Germinal center (tissue), 1 donor: ENCODE measurements around the gene PRODH.
"Not testable (repeated sequence)": the region's sequence is repeated elsewhere in the genome, so short reads cannot be mapped to it uniquely, and the experiment has no call there.

Experiments
- DNase-seq: peaks from one replicate; pipeline ENCODE4 v3.0.0; 2012; ENCODE audit warnings: mixed read lengths, low spot score

Gene PRODH

DNA sequence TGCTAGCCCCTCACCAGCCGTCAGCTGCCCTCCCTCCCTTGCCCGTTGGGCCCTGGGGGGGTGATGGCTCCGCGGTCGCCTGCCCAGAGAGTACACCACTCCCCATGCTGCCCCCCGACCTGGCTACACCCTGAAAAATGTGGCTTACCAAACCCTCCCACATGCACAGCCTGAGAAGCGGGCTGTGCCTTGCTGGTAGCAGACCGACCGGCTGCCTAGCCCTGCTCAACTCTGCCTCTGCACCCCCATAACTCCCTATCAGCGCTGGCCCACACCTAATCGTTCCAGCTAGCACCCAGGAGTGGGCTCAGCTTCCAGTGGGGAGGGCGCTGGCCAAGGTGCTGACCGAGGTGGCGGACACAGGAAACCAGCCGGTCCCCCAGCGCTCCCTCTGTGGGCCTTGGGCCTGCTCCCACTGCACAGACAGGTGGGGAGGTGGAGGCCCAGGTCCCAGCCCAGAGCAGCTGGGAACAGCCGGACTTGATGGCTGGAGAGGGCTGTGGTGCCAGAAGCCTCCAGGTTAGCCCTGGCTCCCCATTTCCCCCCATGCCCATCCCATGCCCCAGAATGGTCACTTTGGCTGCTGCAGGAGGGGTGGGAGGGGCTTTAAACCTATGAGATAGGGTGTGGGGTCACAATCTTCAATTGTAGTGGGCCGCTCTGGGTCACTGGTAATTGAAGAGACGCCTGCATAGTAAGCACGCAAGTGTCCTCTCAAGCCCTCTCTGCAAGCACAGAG, 32.1 kb upstream of the PRODH start:
- no peak for DNase-seq

DNA sequence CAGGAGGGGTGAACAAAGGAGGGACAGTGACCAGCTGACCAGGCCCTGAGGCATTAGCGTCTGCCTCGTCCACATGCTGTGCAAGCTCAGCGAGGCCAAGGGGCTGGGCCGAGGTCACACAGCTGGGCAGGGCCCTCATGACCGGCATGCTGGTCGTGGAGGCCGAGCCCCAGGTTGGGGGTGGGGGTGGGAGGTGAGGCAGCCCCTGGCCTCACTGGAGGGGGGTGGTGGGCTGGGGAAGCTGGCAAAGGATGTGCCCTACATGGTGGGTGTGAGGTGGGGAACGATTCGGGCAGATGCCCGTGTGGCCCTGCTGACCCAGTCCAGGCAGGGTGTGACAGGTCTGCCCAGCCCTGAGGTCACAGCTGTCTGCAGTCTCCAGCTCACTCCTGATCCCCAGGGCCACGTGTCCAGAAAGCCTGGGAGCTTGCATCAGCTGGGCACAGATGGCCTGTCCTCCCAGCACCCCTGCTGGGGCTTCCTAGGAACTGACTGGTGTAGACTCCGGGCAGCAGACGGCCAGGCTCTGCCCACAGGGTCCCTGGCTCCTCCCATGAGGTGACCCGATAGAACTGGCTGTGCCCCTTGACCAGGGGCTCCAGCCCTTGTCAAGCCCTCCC, 31.4 kb upstream of the PRODH start:
- not testable (repeated sequence) for DNase-seq

DNA sequence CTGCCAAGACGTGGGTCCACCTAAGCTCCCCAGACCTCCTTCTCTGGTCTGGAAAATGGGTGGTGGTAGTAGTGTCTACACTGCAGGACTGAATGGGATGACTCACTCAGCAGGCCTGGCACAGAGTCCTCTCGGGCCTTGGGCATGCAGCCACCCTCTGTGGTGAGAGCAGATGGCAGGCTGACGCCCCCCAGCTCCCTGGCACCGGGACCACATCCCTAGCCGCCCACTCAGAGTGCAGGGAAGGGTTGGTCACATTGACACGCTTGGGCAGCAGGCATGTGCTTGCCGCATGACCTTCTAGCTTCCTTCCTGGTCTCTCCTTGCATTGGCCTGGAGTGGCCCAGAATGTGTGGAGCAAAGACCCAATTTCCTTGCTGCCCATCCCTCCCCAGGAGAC, 30.7 kb upstream of the PRODH start:
- DNase-seq = no peak

DNA sequence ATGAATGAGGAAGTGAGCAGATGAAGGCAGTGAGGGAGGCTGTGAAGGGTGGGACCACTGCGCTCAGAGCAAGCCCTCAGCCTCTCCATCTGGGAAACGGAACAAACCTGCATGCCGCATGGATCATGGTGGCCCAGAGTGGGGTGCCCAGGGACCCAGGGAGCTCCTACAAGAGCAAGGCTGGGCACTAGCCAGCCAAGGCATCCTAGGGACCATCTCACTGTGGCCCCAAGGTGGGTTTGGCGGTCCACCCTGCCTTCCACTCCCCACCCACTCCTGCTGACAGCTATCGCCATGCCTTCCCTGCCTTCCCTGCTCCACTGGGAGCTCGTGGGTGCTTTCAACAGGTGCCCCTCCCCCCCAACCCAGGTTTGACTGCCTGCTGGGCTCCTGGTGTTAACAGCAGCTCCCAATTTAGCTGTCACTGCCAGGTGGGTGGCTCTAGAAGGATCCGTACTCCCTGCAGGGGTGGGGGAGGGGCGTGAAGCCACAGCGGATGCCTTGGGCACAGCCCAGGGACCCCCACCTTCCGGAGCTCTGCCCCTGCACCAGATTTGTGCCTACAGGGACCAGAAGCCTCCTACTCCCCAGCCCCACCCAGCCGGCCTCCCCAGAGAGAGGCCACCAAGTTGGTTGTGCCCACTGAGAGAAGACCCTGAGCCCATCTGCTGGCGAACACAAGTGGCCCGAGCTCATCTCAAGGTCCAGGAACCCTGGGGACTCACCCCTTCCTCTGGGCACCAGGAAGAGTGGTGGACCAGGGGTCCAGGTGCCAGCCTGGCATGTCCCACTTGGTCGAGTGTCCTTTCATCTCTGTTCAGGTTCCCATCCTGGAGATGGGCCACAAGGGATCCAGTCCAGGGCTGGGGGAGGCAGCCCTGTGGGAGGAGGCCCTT, 29.7 kb upstream of the PRODH start:
- DNase-seq = no peak

DNA sequence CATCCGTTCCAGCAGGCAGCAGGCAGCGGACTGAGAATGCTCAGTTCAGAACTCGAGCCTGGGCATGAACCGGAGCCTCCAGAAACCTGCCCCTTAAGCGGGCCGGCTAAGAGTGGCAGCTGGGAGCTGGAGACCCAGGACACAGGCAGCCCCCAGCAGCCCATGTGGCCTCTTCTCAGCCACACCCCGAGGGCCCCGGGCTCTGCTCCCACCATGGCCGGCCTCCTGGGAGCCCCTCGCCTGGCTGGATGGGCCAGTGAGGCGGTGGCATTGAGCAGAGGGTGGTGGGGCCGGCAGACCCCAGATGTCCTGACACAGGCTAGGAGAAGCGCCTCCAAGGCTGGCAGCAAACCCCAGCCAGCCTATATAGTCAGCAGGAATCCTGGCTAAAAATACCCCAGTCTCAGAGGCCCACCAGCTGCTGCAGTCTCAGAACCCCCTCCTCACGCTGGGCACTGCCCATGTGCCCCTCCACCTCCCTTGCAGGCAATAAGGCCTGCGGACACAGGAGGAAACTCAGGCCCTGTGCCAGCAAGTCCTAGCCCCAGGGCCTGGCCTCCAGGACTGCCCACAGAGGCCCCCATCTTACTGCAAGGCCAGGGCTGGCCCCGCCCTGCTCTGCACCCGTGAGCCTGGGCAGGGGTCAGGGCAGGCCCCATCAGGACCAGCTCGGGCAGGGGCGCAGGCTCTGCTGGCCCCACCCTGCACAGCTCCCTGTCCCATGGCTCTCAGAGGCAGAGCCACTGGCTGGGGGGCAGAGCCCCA, 28.6 kb upstream of the PRODH start:
- not testable (repeated sequence) for DNase-seq

GRCh38 chr22:18964051-18964450, 28.0 kb upstream of the PRODH start:
- DNase-seq = not testable (repeated sequence)

DNA sequence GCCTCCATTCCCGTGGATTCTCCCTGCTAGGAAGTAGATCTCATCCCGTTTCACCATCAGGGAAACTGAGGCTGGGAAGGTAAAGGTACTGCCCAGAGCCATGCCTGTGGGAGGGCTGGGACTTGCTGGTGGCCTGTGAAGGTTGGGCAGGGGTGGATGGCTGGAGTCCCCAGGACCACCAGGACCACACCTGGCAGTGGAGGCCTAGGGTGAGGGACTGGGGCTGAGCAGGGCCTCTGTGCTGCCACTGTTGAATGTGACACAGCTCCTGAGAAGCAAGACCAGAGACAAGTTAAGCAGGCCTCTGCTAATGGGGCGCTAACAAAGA, 26.2 kb upstream of the PRODH start:
- no peak for DNase-seq

DNA sequence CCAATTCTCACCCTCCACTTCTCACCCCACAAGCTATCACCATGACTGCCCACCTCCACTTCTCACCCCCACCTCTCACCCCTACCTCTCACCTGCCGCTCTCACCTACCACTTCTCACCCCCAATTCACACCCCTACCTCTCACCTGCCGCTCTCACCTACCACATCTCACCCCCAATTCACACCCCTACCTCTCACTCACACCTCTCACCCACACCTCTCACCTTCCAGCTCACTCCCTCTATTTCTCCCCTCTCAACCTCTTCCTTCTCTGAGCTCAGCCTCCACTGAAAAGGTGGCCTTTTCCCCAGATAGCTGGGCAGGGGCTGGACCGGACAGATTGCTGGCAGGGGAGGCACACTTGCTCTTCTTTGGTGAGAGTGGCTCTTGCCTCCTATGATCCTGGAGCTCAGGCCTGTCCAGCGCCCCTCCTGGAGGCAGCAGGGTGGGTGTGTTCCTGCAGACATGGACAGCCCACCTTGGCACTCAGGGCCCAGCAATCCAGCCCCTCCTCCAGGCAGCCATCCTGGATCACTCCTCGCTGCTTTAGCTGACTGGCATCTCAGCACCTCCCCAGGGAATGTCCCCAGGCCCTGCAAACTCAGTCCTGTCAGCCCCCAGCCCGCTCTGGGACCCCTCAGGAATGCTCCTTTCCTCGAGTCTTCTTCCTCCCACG, 25.7 kb upstream of the PRODH start:
- not testable (repeated sequence) for DNase-seq

- not testable (repeated sequence) for DNase-seq
Observed at GRCh38 chr22:18961201-18961600, 25.1 kb upstream of the PRODH start.

DNA sequence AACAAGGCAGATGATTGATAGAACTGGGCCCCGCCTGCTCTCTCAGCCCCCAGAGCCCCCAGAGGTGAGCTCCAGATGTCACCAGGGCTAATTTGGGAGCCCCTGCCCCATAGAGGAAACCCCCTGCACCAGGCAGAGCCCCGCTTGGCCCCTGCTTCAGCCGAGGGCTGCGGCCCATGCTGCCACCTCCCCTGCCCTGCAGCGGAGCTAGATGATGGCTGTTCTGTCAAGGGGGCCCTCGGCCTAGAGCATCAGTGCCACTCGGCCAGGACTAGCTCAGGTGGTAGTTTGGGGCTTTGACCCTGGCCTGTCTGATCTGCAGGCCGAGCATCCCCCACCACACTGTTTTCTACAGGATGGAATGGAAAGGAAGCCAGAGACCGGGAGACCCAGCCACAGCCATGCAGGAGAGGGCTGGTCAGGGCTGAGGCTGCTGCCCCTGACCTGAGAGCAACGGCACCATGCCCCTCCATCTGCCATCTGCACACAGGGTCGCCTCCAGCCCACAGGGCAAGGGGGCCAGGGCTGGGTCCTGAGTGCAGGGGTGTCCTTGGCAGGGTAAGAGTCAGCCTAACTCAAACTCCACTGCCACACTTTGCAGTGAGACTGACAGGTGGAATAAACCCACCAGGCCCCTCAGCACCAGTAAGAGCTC, 24.2 kb upstream of the PRODH start:
- not testable (repeated sequence) for DNase-seq

DNA sequence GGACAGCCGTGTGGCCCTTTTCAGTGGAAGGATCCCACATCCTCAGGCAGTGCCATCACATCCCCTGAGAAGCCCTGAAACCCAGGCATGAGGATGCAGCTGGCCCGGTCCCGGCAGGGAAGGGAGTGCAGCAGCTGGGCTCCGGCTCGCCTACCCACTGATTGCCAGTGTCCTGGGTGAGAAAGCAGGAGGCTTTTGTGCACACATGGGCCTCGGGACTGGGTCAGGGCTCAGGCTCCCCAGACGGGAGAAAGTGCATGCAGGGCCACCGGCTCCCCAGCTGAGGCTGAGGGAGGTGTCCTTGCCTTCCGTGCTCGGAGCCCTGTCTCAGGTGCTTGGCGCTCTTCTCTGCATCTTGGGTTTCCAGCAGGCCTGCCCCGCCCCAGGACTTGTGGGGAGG, 23.6 kb upstream of the PRODH start:
- DNase-seq = not testable (repeated sequence)

DNA sequence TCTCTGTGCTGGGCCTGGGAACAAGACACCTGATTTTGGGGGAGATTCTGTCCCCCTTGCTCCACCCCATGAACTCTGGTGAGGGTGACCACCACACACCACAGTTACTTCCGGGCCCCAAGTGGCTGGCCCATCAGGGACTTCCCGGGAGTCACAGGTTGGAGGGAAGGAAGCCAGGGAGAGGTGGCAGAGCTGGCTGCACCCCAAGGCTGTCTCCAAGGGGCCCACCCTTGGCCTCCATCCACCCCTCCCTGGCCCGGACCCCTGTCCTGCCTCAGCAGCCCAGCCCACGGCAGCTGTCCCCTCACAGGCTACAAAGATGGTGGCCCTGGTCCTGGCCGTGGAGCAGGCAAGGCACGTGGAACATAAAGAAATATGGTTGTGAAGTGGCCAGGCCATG, 23.2 kb upstream of the PRODH start:
- DNase-seq = not testable (repeated sequence)

- DNase-seq = not testable (repeated sequence)
Observed at GRCh38 chr22:18958738-18959137, 22.6 kb upstream of the PRODH start.

- DNase-seq = not testable (repeated sequence)
Observed at GRCh38 chr22:18958321-18958705, 22.2 kb upstream of the PRODH start.

DNA sequence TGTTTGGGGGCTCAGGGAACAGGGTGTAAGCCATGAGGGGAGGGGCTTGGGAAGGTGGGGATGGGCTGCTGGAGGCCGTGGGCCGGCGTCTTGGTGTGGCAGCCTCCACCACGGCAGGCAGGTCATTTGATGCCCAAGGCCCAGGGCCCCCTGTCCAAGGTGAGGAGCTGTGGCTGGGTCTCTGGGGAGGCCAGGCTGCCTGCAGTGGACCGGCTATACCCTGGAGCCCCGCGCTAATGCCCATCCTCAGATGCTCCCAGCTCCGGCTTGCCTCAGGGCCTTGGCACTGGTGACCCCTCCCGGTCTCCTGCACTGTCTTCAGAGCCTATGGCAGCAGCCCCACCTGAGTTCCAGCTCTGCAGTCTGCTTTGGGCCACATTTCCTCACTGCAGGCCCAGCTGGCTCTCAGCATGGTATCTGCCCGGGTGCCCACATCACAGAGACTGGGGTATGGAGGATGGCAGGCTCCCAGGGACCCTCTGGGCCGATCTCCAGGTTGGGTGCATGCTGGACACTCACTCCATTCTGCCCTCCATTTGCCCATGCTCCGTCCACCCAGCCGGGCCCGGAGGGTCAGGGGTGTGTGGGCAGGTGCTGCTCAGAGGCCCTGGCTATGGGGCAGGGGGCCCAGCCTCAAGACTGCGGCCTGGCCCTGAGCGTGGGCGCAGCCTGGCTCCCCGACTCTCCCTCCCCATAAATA, 21.7 kb upstream of the PRODH start:
- DNase-seq = not testable (repeated sequence)

DNA sequence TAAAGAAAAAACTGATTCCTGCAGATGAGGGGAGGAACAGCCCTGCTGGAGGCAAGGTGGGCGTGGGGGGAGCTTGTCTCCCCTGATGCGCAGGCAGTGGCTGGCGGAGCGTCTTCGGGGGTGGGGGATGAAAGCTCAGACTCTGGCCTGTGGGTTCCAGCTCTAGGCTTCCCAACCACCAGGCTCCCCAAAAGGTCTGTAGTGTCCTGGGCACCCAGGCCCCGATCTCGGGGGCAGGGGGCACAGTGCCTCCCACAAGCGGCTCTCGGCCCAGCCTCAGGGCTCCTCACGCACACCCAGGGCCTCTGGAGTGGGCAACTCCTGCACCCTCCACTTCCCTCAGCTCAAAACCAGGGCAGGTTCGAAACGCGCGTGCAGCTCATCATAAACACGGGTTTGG, 20.9 kb upstream of the PRODH start:
- DNase-seq = not testable (repeated sequence)

DNA sequence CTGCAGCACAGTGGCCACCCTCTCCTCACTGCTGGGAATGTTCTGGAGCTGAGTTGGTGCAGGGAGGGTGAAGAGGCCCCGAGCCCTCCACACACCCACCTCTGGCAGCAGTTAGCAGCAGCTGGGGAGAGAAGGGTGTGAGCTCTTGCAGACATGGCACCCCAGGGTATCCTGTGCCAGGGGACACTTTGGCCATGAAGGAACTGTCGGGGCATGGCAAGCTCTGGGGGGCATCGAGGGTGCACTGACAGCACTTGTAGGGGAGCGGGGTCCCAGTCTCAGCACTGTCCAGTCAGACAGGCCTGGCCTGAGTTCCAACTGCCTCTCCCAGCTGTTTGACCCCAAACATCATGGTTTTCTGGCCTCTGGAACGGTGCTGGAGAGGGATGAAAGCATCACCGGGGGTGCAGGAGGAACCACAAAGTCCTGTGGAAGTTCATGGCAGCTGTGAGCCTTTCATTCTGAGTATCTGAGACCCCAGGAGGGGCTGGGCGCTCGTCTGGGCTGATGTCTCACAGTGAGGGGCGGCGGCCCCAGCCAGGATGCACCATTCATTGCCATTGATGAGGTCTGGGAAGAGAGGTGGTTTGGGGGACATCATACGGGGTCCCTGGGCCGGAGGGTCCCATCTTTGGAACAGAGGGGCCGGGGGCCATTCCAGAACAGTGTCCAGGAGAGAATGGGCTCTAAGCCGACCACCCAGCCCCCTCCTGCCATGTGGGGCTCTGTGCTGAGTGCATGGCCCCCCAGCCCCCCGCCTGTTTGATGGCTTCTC, 20.2 kb upstream of the PRODH start:
- not testable (repeated sequence) for DNase-seq

GRCh38 chr22:18955696-18956095, 19.6 kb upstream of the PRODH start:
- no peak for DNase-seq

DNA sequence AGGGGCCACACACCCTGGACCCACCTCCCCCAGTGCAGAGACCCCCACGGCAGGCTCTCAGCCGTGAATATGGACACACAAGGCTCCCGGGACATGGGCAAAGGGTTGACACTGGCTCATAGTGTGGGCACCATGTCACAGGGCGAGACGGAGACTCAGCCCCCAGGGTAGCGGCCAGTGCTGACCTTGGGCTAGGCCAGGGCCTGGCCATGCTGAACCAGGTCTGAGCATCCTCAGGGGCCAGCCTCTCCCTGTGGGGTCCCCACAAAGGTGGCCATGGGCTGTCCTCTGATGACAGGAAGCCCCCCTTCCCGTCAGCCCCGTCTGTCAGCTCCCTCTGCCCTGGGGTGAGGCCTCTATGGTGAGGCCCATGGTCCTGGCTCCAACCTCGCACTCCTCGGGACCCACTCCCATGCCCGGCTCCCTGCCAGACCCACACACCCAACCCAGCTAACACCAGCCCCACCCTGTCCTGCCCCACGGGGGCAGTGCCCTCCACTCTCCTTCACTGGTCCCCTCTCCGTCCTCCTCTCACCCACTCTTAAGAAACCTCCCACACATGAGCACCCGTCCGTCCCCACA, 19.0 kb upstream of the PRODH start:
- DNase-seq = no peak
